Germinal center (tissue), 1 donor: Measurements from ENCODE around the gene CCDC158.
"Not testable (repeated sequence)": the region's sequence is repeated elsewhere in the genome, so short reads cannot be mapped to it uniquely, and the experiment has no call there.

Experiments used
- DNase-seq: peaks from one replicate; pipeline ENCODE4 v3.0.0; 2012; ENCODE audit warnings: mixed read lengths, low spot score

CCDC158 gene

GRCh38 chr4:76309939-76310550 is 110.9 kb downstream of the CCDC158 start:
- no peak for DNase-seq

- no peak for DNase-seq
These were observed 112.4 kb downstream of the CCDC158 start for GRCh38 chr4:76308548-76308947.

- no peak for DNase-seq
These were observed 113.3 kb downstream of the CCDC158 start for GRCh38 chr4:76307660-76308014.

GRCh38 chr4:76306882-76307659 is 113.9 kb downstream of the CCDC158 start:
- DNase-seq, result no peak

- no peak for DNase-seq
These were observed 114.7 kb downstream of the CCDC158 start, which contains the start of gene STBD1 for GRCh38 chr4:76305971-76306881. Gene STBD1 (plus strand): TSS chr4:76306733. CDS start chr4:76306770, 37 bp downstream.

GRCh38 chr4:76305033-76305687 is 115.8 kb downstream of the CCDC158 start:
- DNase-seq, result no peak

- DNase-seq, result no peak
These were observed 118.0 kb downstream of the CCDC158 start for GRCh38 chr4:76302826-76303438.

- DNase-seq, result no peak
These were observed 119.2 kb downstream of the CCDC158 start for GRCh38 chr4:76301775-76302162.

GRCh38 chr4:76301068-76301774 is 119.7 kb downstream of the CCDC158 start:
- no peak for DNase-seq

GRCh38 chr4:76300012-76300411 is 120.9 kb downstream of the CCDC158 start:
- DNase-seq, result no peak

GRCh38 chr4:76298227-76298626 is 122.7 kb downstream of the CCDC158 start:
- no peak for DNase-seq

GRCh38 chr4:76296286-76296820 is 124.6 kb downstream of the CCDC158 start:
- DNase-seq, result no peak

- DNase-seq, result no peak
These were observed 127.2 kb downstream of the CCDC158 start for GRCh38 chr4:76293772-76294171.

- no peak for DNase-seq
These were observed 128.2 kb downstream of the CCDC158 start for GRCh38 chr4:76292730-76293129.

GRCh38 chr4:76287811-76288210 is 133.1 kb downstream of the CCDC158 start:
- not testable (repeated sequence) for DNase-seq

GRCh38 chr4:76283900-76284299 is 137.0 kb downstream of the CCDC158 start:
- no peak for DNase-seq

GRCh38 chr4:76282941-76283689 is 137.8 kb downstream of the CCDC158 start:
- no peak for DNase-seq

- DNase-seq, result not testable (repeated sequence)
These were observed 139.3 kb downstream of the CCDC158 start for GRCh38 chr4:76281594-76281993.

GRCh38 chr4:76280488-76281441 is 140.2 kb downstream of the CCDC158 start:
- DNase-seq, result no peak
